Stimulated activated CD4-positive, alpha-beta T cell treated with anti-CD3 and anti-CD28 coated beads, Interleukin-1b, Interleukin-23, amount 100 ng/mL, for 4 hours (primary cell): ENCODE data around the gene NCK2.

Source experiments
- DNase-seq, 2 donors: peaks; one replicate each; pipeline ENCODE4 v3.0.0-alpha.2; 2020; ENCODE audit warnings: low read depth in 2 of 2

NCK2 gene

GRCh38 chr2:105744909-105745853 is at the start of gene NCK2:
Gene NCK2, plus strand, starts transcription at chr2:105744912. Its CDS starts 110,152 bp downstream, at chr2:105855064.
- DNase-seq, result no peak

- DNase-seq, result no peak
These were observed 46.8 kb upstream of the NCK2 start for GRCh38 chr2:105697781-105698449.

- DNase-seq, result no peak
These were observed 45.9 kb upstream of the NCK2 start for GRCh38 chr2:105698820-105699219.

DNA sequence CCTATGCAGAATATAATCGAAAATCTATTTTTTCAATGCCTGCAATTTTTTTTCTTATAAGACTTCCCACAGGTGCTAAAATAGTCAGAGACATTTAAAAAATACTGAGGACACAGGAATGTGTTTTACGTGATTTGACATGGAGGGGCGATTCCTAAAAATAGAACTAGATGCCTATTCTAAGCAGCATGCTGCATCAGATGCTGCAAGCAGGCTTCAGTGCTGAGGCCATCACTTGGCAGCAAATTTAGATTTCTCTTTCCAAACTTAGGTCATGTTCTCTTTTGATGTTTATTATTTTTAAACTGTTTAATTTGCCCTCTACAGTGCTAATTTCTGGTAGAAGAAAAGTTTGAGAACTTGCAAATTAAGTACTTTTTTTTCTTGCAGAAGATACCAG is 43.7 kb upstream of the NCK2 start:
- no peak for DNase-seq

DNA sequence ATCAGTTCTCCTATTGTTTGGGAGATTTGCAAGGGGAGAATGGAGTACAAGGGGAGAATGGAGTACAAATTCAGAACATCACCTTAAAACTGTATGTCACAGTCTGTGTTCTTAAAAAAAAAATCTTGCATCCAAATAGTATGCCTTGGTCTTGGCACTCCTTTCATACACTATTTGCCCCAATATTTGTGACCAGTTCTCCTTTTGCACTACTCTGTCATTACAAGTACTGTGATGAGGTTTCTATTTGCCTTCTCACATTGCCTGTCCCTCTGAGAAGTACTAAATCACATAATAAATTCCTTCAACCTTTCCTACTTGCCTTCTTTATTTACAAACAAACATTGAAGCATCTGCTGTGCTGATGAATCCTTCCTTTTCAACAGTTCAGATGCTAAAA is 36.0 kb upstream of the NCK2 start:
- no peak for DNase-seq

DNA sequence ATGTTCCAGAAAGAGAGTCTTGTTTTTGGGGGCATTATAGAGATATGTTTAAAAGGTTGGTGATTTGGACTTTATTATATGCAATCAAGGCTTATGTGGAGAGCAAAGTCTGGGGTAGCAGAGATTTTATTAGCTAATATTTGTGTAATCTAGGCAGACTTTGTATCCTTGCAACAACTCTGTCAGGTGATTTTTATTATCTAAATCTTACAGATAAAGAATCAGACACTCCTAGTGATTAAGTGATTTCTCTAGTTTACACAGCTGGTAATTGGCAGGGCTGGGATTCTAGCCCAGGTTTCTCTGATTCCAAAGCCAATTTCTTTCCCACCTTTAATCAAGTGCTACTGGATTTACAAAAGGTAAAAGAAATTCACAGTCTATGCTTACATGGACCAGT is 33.3 kb upstream of the NCK2 start:
- no peak for DNase-seq

- DNase-seq, result no peak
These were observed 32.4 kb upstream of the NCK2 start for GRCh38 chr2:105712166-105712915.

GRCh38 chr2:105712981-105713596 is 31.6 kb upstream of the NCK2 start:
- no peak for DNase-seq

DNA sequence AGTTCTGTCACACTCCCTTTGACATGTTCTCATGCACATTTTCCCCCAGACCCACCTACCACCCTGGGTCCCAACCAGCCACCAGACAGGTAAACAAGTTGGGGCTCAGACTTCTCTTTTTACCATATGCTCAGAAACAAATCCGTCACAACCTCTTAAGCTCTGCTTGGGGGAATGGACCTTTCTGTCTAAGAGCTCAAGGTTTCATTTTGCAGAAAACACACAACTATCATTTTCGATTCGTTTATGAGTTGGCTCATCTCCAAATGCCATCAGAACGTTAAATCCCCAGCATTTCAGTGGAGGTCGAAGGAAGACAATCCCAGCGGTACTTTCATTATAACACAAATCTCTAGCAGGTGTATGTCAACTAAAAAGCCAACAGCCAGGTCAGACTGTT is 30.6 kb upstream of the NCK2 start:
- DNase-seq, result no peak

DNA sequence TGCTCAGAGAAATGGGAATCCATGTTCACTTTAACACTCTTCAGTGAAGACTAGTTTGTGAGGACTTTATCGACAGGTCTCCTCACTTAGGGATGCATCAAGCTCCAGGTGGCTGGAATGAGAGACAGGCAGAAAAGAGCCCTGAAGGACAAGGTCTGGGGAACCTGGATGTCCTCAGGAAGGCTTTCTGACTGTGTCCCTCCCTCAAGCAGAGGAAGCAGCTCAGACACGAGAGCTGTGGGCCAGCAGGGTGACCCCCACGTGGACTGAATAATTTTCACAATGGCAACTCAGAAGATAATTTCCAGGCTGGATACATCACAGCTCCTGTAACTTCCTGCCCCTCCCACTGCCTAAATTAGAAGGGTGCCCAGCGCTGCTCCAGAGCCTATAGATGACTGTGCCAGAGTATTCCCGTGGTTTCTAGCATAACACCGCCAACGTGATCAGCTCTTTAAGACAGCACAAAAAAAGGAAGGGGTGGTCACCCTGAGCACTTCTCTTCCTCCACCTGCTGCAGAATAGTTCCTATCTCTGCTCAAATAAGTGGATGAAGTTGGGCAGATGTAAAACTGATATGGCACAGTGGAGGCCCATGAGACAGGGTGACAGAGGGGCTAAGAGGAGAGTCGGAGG is 25.7 kb upstream of the NCK2 start:
- no peak for DNase-seq

GRCh38 chr2:105721991-105722511 is 22.7 kb upstream of the NCK2 start:
- no peak for DNase-seq

DNA sequence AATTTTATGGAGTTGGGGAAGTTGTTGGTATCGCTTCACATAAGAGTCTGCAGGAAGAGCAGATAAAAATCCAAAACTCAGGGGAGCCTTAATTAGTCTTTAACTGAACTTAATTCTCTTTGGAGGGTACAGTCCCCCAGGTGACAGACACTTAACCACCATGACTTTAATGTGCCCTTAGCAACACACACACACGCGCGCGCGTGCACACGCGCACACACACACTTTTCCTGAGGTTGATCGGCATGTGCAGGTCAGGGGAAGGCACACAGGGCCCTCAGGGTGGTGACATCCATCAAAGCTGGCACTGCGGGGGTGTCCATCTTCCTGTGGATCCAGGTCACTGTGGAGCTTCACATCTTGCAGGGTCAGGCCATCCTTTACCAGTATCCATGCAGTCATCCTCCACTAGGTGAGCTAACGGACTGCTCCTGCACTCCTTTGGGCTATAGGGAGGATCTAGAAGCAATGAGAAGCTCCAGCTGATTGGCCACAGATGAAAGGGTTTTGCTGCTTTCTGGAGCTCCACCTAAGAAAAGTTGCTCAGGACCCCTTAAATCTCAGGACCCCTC is 21.9 kb upstream of the NCK2 start:
- DNase-seq, result no peak

GRCh38 chr2:105723431-105723830 is 21.3 kb upstream of the NCK2 start:
- DNase-seq, result no peak

DNA sequence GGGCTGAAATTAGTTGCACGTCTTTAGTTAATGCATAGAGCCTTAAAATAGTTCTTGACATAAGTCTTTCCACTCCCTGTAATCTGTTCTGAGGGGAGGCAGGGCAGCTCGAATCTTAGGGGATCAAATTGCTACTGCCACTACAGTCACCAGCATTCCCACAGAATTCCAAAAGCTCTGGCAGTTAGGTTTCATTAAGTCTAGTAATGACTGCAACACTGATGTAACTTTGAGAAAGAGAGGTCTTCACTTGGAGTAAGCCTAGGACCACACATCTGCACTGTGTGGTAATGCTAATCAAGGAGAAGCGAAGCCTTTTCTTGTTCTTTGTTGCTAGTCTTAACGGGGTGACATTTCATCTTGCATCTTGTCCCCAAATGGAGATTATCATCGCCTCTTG is 19.3 kb upstream of the NCK2 start:
- DNase-seq, result no peak

GRCh38 chr2:105730170-105730569 is 14.5 kb upstream of the NCK2 start:
- DNase-seq, result no peak

GRCh38 chr2:105731511-105731910 is 13.2 kb upstream of the NCK2 start:
- DNase-seq, result no peak

- no peak for DNase-seq
These were observed 12.6 kb upstream of the NCK2 start for GRCh38 chr2:105732101-105732500.

DNA sequence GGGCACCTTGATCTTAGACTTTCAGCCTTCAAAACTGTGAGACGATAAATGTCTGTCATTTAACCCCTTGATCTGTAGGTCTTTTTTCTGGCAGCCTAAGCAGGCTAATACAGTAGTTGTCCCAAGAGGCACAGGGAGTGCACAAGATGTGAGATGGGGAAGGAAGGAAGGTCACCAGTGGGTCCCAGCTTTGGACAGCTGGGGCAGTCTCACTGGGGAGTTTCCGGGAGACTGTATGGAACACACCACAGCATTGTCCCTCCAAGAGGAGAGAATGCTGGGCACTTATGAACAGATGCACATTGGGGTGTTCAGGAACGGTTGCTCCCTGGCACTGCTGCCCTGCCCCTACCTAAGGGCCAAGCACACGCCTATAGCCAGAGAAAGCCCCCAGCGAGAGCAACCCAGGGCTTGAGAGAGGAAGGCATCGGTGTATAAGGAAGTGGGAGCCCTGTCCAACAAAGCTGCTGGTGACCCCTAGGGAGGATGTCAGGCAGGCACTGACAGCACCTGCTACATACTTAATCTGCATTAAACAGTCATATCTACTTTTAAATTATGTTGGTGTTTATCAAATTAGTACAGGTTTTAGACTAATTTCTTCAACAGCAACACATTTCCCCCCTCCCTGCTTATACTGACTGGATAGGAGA is 11.6 kb upstream of the NCK2 start:
- DNase-seq, result no peak

GRCh38 chr2:105733875-105734274 is 10.8 kb upstream of the NCK2 start:
- DNase-seq, result no peak
